K562 (cell line): ENCODE results near the gene FASTK. TPM values are rescaled to one million over a fixed set of nuclear protein-coding genes. Genes with fewer than 3 reads are reported as not detected.

ENCODE experiments used
- ASH1L ChIP-seq: fragments of 450-650 bp; IDR thresholded peaks from 2 replicates; pipeline ENCODE4 v1.6.1; 2018; ENCODE audit warnings: borderline replicate concordance, mild to moderate bottlenecking, low read depth; ENCODE audit not compliant: partially characterized antibody
- CBFA2T2 ChIP-seq: fragments of 450-650 bp; conservative IDR thresholded peaks from 2 replicates; pipeline ENCODE4 v1.6.1; 2017; ENCODE audit warnings: mild to moderate bottlenecking
- CEBPB ChIP-seq: fragments of 450-650 bp; IDR thresholded peaks from 2 replicates; pipeline ENCODE4 v1.6.1; 2016; ENCODE audit warnings: missing genetic modification characterization, missing compliant biosample characterization
- COPS2 ChIP-seq: fragments of 450-650 bp; conservative IDR thresholded peaks from 2 replicates; pipeline ENCODE4 v1.6.1; 2016; ENCODE audit warnings: mild to moderate bottlenecking, moderate library complexity
- DMBX1 ChIP-seq: fragments of 250-450 bp; sonication (Bioruptor Pico); IDR thresholded peaks from 2 replicates; pipeline ENCODE4 v1.8.0; 2022; ENCODE audit warnings: inconsistent platforms, mild to moderate bottlenecking, moderate library complexity, borderline replicate concordance
- E2F8 ChIP-seq: fragments of 450-650 bp; IDR thresholded peaks from 2 replicates; pipeline ENCODE4 v1.7.1; 2018; ENCODE audit warnings: mild to moderate bottlenecking, low read depth; ENCODE audit not compliant: partially characterized antibody
- ELK3 ChIP-seq: fragments of 450-650 bp; formaldehyde crosslinking; IDR thresholded peaks from 2 replicates; pipeline ENCODE4 v1.4.0; 2020; ENCODE audit warnings: mild to moderate bottlenecking
- HOMEZ ChIP-seq: fragments of 250-450 bp; sonication (Bioruptor Pico); IDR thresholded peaks from 2 replicates; pipeline ENCODE4 v1.4.0; 2020; ENCODE audit warnings: mild to moderate bottlenecking, moderate library complexity
- NFATC3 ChIP-seq: fragments of 450-650 bp; IDR thresholded peaks from 2 replicates; pipeline ENCODE4 v1.6.1; 2017; ENCODE audit warnings: mild to moderate bottlenecking
- NFIC ChIP-seq: fragments of 450-650 bp; IDR thresholded peaks from 2 replicates; pipeline ENCODE4 v1.6.1; 2017; ENCODE audit warnings: mild to moderate bottlenecking, inconsistent platforms
- NRF1 ChIP-seq, 2 experiments: fragments of 450-650 bp; IDR thresholded peaks in 1 of 2; conservative IDR thresholded peaks in 1 of 2; 2 replicates each; pipeline ENCODE4 v1.6.1; 2014; ENCODE audit warnings: mild to moderate bottlenecking in 2 of 2
- OTX1 ChIP-seq: fragments of 450-650 bp; formaldehyde crosslinking; IDR thresholded peaks from 2 replicates; pipeline ENCODE4 v1.4.0; 2022; ENCODE audit warnings: mild to moderate bottlenecking
- PTRF ChIP-seq: fragments of 450-650 bp; IDR thresholded peaks from 2 replicates; pipeline ENCODE4 v1.6.1; 2016; ENCODE audit warnings: mild to moderate bottlenecking, missing genetic modification characterization, missing compliant biosample characterization
- SMARCA4 ChIP-seq: fragments of 450-650 bp; IDR thresholded peaks from 2 replicates; pipeline ENCODE4 v1.6.1; 2016
- SNIP1 ChIP-seq: fragments of 450-650 bp; IDR thresholded peaks from 2 replicates; pipeline ENCODE4 v1.7.1; 2017; ENCODE audit warnings: low read depth, mild to moderate bottlenecking
- TAF1 ChIP-seq: IDR thresholded peaks from 2 replicates; pipeline ENCODE4 v1.6.1; 2011; ENCODE audit warnings: mild to moderate bottlenecking, low read length, moderate library complexity; ENCODE audit not compliant: insufficient read depth, control insufficient read depth, severe bottlenecking; ENCODE audit errors: extremely low read depth
- TEAD4 ChIP-seq, 2 experiments: sonication (generic) in 1 of 2; formaldehyde crosslinking in 1 of 2; IDR thresholded peaks; 2 replicates each; pipeline versions ENCODE4 v1.6.1 to v1.8.0; 2012 to 2022; ENCODE audit warnings: borderline replicate concordance in 1 of 2, inconsistent platforms in 1 of 2, low read length in 1 of 2, mild to moderate bottlenecking in 1 of 2, missing genetic modification reagents in 1 of 2
- THAP12 ChIP-seq: fragments of 250-450 bp; sonication (Bioruptor Pico); IDR thresholded peaks from 2 replicates; pipeline ENCODE4 v1.9.0; 2021; ENCODE audit warnings: mild to moderate bottlenecking, inconsistent platforms
- ZKSCAN3 ChIP-seq: fragments of 250-450 bp; sonication (Bioruptor Pico); IDR thresholded peaks from 2 replicates; pipeline ENCODE4 v1.4.0; 2020
- ZNF217 ChIP-seq: sonication (generic); formaldehyde crosslinking; IDR thresholded peaks from 2 replicates; pipeline ENCODE4 v1.8.0; 2022; ENCODE audit warnings: mild to moderate bottlenecking, missing genetic modification reagents
- ZNF23 ChIP-seq: fragments of 250-450 bp; sonication (Bioruptor Pico); IDR thresholded peaks from 2 replicates; pipeline ENCODE4 v1.4.0; 2020; ENCODE audit warnings: mild to moderate bottlenecking
- ZNF780A ChIP-seq: fragments of 250-450 bp; sonication (Bioruptor Pico); IDR thresholded peaks from 2 replicates; pipeline ENCODE4 v1.5.0; 2021; ENCODE audit warnings: mild to moderate bottlenecking
- polyA plus RNA-seq, 8 experiments: library from polyadenylated mRNA; depleted of rRNA in 4 of 8; stranded (reverse) in 5 of 8; unstranded in 3 of 8; fragments of >200 nt; fragmentation: Nextera tagmentation in 2 of 8; fragmentation: Illumina TruSeq in 1 of 8; extraction: Ambion mirVana in 2 of 8; extraction: Trizol in 1 of 8; gene quantifications; 2 replicates each; pipeline versions ENCODE4 v1.2.1 to v1.2.3, GENCODE V29; 2011 to 2014; ENCODE audit warnings: inconsistent platforms in 1 of 8, missing spikeins in 1 of 8
- total RNA-seq, 7 experiments: library from RNA; depleted of rRNA in 6 of 7; stranded (reverse); fragments of >200 nt in 6 of 7; fragmentation: Illumina TruSeq in 2 of 7; extraction: Trizol in 2 of 7; gene quantifications; 2 replicates each; pipeline versions ENCODE4 v1.2.1 to v1.2.3, GENCODE V29; 2011 to 2021; ENCODE audit warnings: low replicate concordance in 1 of 7

The FASTK gene
- total and polyA plus RNA-seq, 9 of the 15 experiments (the other 6 are each of a cell fraction or from before 2014, with no cell fraction given): 0.51 to 150 (median 48.2) TPM

GRCh38 chr7:151110941-151111645 lies 30.5 kb upstream of the FASTK start (continued):
- TF ChIP-seq ZNF23 (CRISPR knock-in tag): no peak
- TF ChIP-seq SNIP1: no peak
- no peak for TF ChIP-seq CEBPB
- no peak for TF ChIP-seq TAF1
- no peak for TF ChIP-seq HOMEZ
- no peak for TF ChIP-seq OTX1 (CRISPR knock-in tag)
- no peak for TF ChIP-seq ZKSCAN3 (CRISPR knock-in tag)
- no peak for TF ChIP-seq ASH1L
- no peak for TF ChIP-seq NFIC
- no peak for TF ChIP-seq COPS2
- no peak for TF ChIP-seq DMBX1 (CRISPR knock-in tag)
- TF ChIP-seq PTRF: no peak
- no peak for TF ChIP-seq NFATC3
- TF ChIP-seq ZNF217 (CRISPR knock-in tag): no peak
- no peak for TF ChIP-seq TEAD4 (IDR thresholded peaks at IDR 0.05; ENCODE audit: low read length)
- no peak for TF ChIP-seq TEAD4 (CRISPR knock-in tag; IDR thresholded peaks at IDR 0.05; ENCODE audit: borderline replicate concordance)
- no peak for TF ChIP-seq NRF1 (conservative IDR thresholded peaks at IDR 0.05 in 1 of 2, IDR thresholded peaks at IDR 0.05 in 1 of 2)
- no peak for TF ChIP-seq SMARCA4
- TF ChIP-seq THAP12: 0 out of 2 replicates have a peak, but pooled peaks have one; percentile 12
- no peak for TF ChIP-seq CBFA2T2
- no peak for TF ChIP-seq ELK3 (CRISPR knock-in tag)
- TF ChIP-seq ZNF780A (CRISPR knock-in tag): no peak
- no peak for TF ChIP-seq E2F8
